K562 (cell line): ENCODE measurements around the gene TRIM37. TPM values are rescaled to one million over a fixed set of nuclear protein-coding genes. Genes with fewer than 3 reads are reported as not detected.
A peak's percentile ranks its signal among the peaks of the same experiment; 100 is the strongest.

Source experiments
- ARNT ChIP-seq, 2 experiments: fragments of 450-650 bp; IDR thresholded peaks; 2 replicates each; pipeline ENCODE4 v1.6.1; 2016; ENCODE audit warnings: mild to moderate bottlenecking in 1 of 2
- CCNT2 ChIP-seq: IDR thresholded peaks from 2 replicates; pipeline ENCODE4 v1.6.1; 2011; ENCODE audit warnings: borderline replicate concordance, low read depth, mild to moderate bottlenecking, moderate library complexity, mixed read lengths, low read length; ENCODE audit not compliant: insufficient read length; ENCODE audit errors: extremely low read depth
- COPS2 ChIP-seq: fragments of 450-650 bp; conservative IDR thresholded peaks from 2 replicates; pipeline ENCODE4 v1.6.1; 2016; ENCODE audit warnings: mild to moderate bottlenecking, moderate library complexity
- DMBX1 ChIP-seq: fragments of 250-450 bp; sonication (Bioruptor Pico); IDR thresholded peaks from 2 replicates; pipeline ENCODE4 v1.8.0; 2022; ENCODE audit warnings: inconsistent platforms, mild to moderate bottlenecking, moderate library complexity, borderline replicate concordance
- FOXP4 ChIP-seq: sonication (generic); formaldehyde crosslinking; IDR thresholded peaks from 2 replicates; pipeline ENCODE4 v1.8.0; 2022; ENCODE audit warnings: mild to moderate bottlenecking, missing genetic modification reagents, borderline replicate concordance
- NFYB ChIP-seq: IDR thresholded peaks from 2 replicates; pipeline ENCODE4 v1.6.1; 2011; ENCODE audit warnings: mild to moderate bottlenecking, moderate library complexity; ENCODE audit not compliant: insufficient read length; ENCODE audit errors: extremely low read depth
- RFX5 ChIP-seq: IDR thresholded peaks from 2 replicates; pipeline ENCODE4 v1.6.1; 2011; ENCODE audit warnings: low read depth, mild to moderate bottlenecking, improper control_type of control experiment, low read length
- SPI1 ChIP-seq: IDR thresholded peaks from 2 replicates; pipeline ENCODE4 v1.6.1; 2011; ENCODE audit warnings: low read depth, low read length, control low read depth, borderline replicate concordance
- SREBF2 ChIP-seq: sonication (generic); formaldehyde crosslinking; IDR thresholded peaks from 2 replicates; pipeline ENCODE4 v1.4.0; 2020; ENCODE audit warnings: mild to moderate bottlenecking, missing genetic modification reagents
- TSHZ1 ChIP-seq: fragments of 250-450 bp; sonication (Bioruptor Pico); IDR thresholded peaks from 2 replicates; pipeline ENCODE4 v1.4.0; 2020; ENCODE audit warnings: mild to moderate bottlenecking, moderate library complexity
- WHSC1 ChIP-seq: IDR thresholded peaks from one replicate; pipeline ENCODE4 v1.6.1; 2012; ENCODE audit warnings: low read length, control low read depth, inconsistent platforms
- ZEB2 ChIP-seq: fragments of 450-650 bp; IDR thresholded peaks from 2 replicates; pipeline ENCODE4 v1.6.1; 2016
- ZNF699 ChIP-seq: fragments of 250-450 bp; sonication (Bioruptor Pico); IDR thresholded peaks from 2 replicates; pipeline ENCODE4 v1.8.0; 2021; ENCODE audit warnings: mild to moderate bottlenecking, moderate library complexity; ENCODE audit not compliant: insufficient replicate concordance
- polyA plus RNA-seq, 8 experiments: library from polyadenylated mRNA; depleted of rRNA in 4 of 8; stranded (reverse) in 5 of 8; unstranded in 3 of 8; fragments of >200 nt; fragmentation: Nextera tagmentation in 2 of 8; fragmentation: Illumina TruSeq in 1 of 8; extraction: Ambion mirVana in 2 of 8; extraction: Trizol in 1 of 8; gene quantifications; 2 replicates each; pipeline versions ENCODE4 v1.2.1 to v1.2.3, GENCODE V29; 2011 to 2014; ENCODE audit warnings: inconsistent platforms in 1 of 8, missing spikeins in 1 of 8
- total RNA-seq, 7 experiments: library from RNA; depleted of rRNA in 6 of 7; stranded (reverse); fragments of >200 nt in 6 of 7; fragmentation: Illumina TruSeq in 2 of 7; extraction: Trizol in 2 of 7; gene quantifications; 2 replicates each; pipeline versions ENCODE4 v1.2.1 to v1.2.3, GENCODE V29; 2011 to 2021; ENCODE audit warnings: low replicate concordance in 1 of 7
- TF ChIP-seq, protein P1 (sequence below): fragments of 450-650 bp; IDR thresholded peaks from 2 replicates; pipeline ENCODE4 v1.6.1; 2017; ENCODE audit warnings: antibody characterized with exemption
- TF ChIP-seq, protein P2 (sequence below): fragments of 450-650 bp; IDR thresholded peaks from 2 replicates; pipeline ENCODE4 v1.6.1; 2018; ENCODE audit not compliant: partially characterized antibody

TRIM37 gene
- total and polyA plus RNA-seq, 9 of the 15 experiments (the other 6 are each of a cell fraction or from before 2014, with no cell fraction given), result 4.5 to 31.4 (median 23.8) TPM

DNA sequence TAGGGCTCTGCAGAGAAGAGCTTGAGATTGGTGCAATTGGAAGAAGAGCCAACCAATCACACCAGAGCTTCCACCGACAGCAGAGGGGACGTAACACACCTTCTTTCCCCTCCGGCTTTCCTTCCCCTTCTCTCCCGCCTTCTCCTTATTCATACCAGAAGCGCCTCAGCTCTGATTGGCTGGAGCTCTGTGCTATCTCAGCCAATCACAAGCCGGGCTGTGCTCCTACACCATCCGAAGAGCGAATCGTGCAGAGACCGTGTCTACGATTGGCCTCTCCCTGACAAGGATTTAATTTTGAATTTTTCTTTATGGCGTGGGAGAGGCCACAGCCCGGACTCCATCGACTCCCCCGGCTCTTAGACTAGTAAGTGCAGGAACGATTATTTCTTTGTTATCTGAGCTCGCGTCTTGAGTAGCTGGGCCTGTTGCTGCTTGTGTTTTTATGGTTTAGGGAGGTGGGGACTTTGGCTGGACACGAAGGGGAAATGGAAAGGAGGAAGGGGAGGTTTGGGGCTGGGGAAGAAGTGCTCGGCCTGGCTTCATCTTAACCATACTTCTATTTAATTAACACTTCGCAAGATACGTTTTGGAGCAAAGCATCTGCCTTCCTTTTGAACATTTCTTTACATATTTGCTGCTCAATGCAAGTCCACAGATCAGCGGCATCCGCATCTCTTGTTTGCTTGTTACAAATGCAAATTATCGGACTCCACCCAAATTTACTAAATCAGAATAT, 48.9 kb upstream of the TRIM37 start, which contains the start of gene PRR11 (continued):
- TF ChIP-seq TSHZ1 (CRISPR knock-in tag) (no peak), NFYB (peak; percentile 45), SPI1 (peak; percentile 69; the same call in 1 of the 2 replicates), CCNT2 (no peak), SREBF2 (no peak), ZNF699 (CRISPR knock-in tag) (no peak), WHSC1 (no peak), FOXP4 (CRISPR knock-in tag) (no peak), DMBX1 (CRISPR knock-in tag) (no peak), ZEB2 (no peak), RFX5 (no peak), ARNT (IDR thresholded peaks at IDR 0.05) (0 out of 4 replicates have a peak, but pooled peaks of 1 of the 2 experiments have one; percentile 34), COPS2 (no peak)
- TF ChIP-seq, protein P1, sequence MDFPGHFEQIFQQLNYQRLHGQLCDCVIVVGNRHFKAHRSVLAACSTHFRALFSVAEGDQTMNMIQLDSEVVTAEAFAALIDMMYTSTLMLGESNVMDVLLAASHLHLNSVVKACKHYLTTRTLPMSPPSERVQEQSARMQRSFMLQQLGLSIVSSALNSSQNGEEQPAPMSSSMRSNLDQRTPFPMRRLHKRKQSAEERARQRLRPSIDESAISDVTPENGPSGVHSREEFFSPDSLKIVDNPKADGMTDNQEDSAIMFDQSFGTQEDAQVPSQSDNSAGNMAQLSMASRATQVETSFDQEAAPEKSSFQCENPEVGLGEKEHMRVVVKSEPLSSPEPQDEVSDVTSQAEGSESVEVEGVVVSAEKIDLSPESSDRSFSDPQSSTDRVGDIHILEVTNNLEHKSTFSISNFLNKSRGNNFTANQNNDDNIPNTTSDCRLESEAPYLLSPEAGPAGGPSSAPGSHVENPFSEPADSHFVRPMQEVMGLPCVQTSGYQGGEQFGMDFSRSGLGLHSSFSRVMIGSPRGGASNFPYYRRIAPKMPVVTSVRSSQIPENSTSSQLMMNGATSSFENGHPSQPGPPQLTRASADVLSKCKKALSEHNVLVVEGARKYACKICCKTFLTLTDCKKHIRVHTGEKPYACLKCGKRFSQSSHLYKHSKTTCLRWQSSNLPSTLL, result peak; percentile 92; the same call in 1 of the 2 replicates
- TF ChIP-seq, protein P2, sequence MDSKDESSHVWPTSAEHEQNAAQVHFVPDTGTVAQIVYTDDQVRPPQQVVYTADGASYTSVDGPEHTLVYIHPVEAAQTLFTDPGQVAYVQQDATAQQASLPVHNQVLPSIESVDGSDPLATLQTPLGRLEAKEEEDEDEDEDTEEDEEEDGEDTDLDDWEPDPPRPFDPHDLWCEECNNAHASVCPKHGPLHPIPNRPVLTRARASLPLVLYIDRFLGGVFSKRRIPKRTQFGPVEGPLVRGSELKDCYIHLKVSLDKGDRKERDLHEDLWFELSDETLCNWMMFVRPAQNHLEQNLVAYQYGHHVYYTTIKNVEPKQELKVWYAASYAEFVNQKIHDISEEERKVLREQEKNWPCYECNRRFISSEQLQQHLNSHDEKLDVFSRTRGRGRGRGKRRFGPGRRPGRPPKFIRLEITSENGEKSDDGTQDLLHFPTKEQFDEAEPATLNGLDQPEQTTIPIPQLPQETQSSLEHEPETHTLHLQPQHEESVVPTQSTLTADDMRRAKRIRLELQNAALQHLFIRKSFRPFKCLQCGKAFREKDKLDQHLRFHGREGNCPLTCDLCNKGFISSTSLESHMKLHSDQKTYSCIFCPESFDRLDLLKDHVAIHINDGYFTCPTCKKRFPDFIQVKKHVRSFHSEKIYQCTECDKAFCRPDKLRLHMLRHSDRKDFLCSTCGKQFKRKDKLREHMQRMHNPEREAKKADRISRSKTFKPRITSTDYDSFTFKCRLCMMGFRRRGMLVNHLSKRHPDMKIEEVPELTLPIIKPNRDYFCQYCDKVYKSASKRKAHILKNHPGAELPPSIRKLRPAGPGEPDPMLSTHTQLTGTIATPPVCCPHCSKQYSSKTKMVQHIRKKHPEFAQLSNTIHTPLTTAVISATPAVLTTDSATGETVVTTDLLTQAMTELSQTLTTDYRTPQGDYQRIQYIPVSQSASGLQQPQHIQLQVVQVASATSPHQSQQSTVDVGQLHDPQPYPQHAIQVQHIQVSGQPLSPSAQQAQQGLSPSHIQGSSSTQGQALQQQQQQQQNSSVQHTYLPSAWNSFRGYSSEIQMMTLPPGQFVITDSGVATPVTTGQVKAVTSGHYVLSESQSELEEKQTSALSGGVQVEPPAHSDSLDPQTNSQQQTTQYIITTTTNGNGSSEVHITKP, result peak; percentile 80
